Lower lobe of right lung (tissue), 2 donors: ENCODE measurements around the gene FOLR3. TPM values are rescaled to one million over a fixed set of nuclear protein-coding genes. Genes with fewer than 3 reads are reported as not detected.

ENCODE experiments used
- ATAC-seq, 2 donors: fragments of 200-7000 bp; cut with Tn5 transposase; one replicate each; pipeline ENCODE4 v1.9.1; 2020 to 2022; ENCODE audit warnings: mild to moderate bottlenecking in 2 of 2, moderate library complexity in 2 of 2
- DNase-seq: peaks from one replicate; pipeline ENCODE4 v3.0.0-alpha.2; 2020
- H3K27ac ChIP-seq: fragments of 200-600 bp; one replicate; pipeline ENCODE4 v1.8.0; 2022
- H3K27me3 ChIP-seq: fragments of 200-600 bp; one replicate; pipeline ENCODE4 v1.8.0; 2022; ENCODE audit warnings: low read depth
- H3K36me3 ChIP-seq: fragments of 200-600 bp; one replicate; pipeline ENCODE4 v1.8.0; 2022; ENCODE audit warnings: mild to moderate bottlenecking
- H3K4me1 ChIP-seq: fragments of 200-600 bp; one replicate; pipeline ENCODE4 v1.8.0; 2022
- H3K4me3 ChIP-seq: fragments of 200-600 bp; one replicate; pipeline ENCODE4 v1.8.0; 2022; ENCODE audit warnings: mild to moderate bottlenecking
- H3K9me3 ChIP-seq: fragments of 200-600 bp; one replicate; pipeline ENCODE4 v1.8.0; 2022
- CTCF ChIP-seq: fragments of 200-600 bp; IDR thresholded peaks from one replicate; pipeline ENCODE4 v1.8.0; 2022; ENCODE audit warnings: antibody characterized with exemption, mild to moderate bottlenecking
- intact Hi-C: fragments of 100-400 bp; cut with DNase I; formaldehyde crosslinking; loops from one replicate; pipeline ENCODE4 v1.11.0; 2022
- total RNA-seq: library from RNA; stranded (reverse); fragmentation: NEBNext Ultra II Directional; extraction: Animal tissue kit (Norgen Biotek cat#: 25700); gene quantifications from one replicate; pipeline ENCODE4 v1.2.1, GENCODE V29; 2021
- donor health status: DM: no; HTN: yes; CAD: no; lungs with severe emphysema.

Gene FOLR3
- total RNA-seq, 1 donor from 2014 or later = 53.1 TPM

DNA sequence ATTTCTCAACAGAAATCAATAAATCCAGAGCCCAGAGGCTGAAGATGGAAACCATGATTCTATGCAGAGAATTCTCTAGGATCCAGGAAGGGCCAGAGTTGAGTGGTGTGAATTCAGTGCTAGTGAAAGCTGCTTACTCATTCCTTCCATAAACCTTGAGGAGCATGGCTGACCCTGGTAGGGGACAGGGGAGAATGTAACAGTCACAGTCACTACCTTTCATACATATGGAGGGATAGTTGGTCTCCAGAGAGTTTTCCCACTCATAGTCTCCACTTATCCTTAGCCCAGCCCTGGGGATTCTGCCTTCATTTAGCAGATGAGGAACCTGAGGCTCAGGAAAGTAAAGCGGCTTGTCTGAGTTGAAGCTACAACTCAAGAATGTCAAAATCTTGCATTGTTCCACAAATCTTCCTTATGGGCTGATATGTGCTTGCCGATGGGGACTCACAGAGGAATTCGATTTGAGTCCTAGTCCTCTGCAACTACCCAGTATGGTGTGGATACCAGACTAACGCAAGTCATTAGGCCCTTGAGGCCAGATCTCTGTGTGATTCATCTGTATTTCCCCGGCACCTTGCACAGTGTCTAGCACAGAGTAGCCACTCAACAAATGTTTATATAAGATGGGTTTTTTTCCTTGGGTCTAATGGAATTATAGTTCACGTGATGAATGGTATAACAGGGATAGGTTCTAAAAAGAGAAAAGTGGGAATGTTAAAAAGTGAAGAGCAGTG is 19.3 kb upstream of the FOLR3 start:
- H3K4me1 ChIP-seq = peaks cover 11% of the 10 kb centered on the region
- no peaks in the 10 kb centered on the region for H3K36me3 ChIP-seq
- no peaks in the 10 kb centered on the region for H3K9me3 ChIP-seq
- H3K27ac ChIP-seq = no peak overlapping the region
- intact Hi-C loops = no loop called here
- TF ChIP-seq CTCF = no peak
- DNase-seq (no peak), ATAC-seq (no peak)
- H3K27me3 ChIP-seq = no peaks in the 10 kb centered on the region
- no peak overlapping the region for H3K4me3 ChIP-seq

DNA sequence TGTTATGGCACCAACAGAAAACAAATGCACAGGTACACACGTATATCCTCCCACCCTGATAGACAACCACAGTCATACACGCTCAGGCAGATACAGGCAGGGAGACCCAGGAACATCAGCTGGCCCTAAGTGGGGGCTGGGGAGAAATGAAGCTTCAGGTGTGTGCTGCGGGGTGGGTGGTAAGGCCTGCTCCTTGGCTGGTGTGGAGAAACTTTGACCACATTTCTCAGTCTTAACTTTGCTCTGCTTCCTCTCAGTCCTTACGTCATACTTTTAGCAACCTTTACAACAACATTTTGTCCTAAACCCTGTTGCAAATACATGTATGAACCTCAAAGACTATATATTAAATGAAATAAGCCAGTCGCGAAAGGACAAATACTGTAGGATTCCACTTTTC is 16.3 kb upstream of the FOLR3 start:
- no peaks in the 10 kb centered on the region for H3K27me3 ChIP-seq
- H3K36me3 ChIP-seq = no peaks in the 10 kb centered on the region
- ATAC-seq (peak; percentile 33 to 40), DNase-seq (no peak)
- TF ChIP-seq CTCF = no peak
- no peak overlapping the region for H3K27ac ChIP-seq
- H3K4me3 ChIP-seq = no peak overlapping the region
- intact Hi-C loops = no loop called here
- no peaks in the 10 kb centered on the region for H3K9me3 ChIP-seq
- no peaks in the 10 kb centered on the region for H3K4me1 ChIP-seq

DNA sequence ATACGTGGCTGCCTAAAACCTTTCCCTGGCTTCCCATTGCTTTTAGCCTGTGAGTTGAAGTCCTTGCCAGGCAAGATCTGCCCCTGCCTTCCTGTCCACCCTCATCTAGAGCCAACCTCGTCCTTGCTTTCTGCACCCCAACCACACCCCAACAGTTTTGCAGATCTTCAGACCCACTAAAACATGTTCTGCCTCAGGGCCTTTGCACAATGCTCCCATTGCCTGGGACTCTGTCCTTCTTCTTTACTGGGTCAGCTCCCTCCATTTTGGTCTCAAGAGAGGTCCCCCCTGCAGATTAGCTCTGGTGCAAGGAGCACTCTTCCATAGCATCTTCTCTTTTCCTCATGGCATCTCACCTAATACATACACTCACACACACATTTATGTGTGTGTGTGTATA is 14.6 kb upstream of the FOLR3 start:
- DNase-seq (no peak), ATAC-seq (no peak)
- H3K27ac ChIP-seq = no peak overlapping the region
- H3K4me1 ChIP-seq = no peaks in the 10 kb centered on the region
- intact Hi-C loops = no loop called here
- no peaks in the 10 kb centered on the region for H3K27me3 ChIP-seq
- no peak for TF ChIP-seq CTCF
- no peak overlapping the region for H3K4me3 ChIP-seq
- no peaks in the 10 kb centered on the region for H3K9me3 ChIP-seq
- no peaks in the 10 kb centered on the region for H3K36me3 ChIP-seq

GRCh38 chr11:72122607-72123006 is 12.9 kb upstream of the FOLR3 start:
- Histone ChIP-seq H3K4me3 (no peak overlapping the region), H3K36me3 (no peaks in the 10 kb centered on the region), H3K9me3 (no peaks in the 10 kb centered on the region), H3K27me3 (no peaks in the 10 kb centered on the region), H3K27ac (no peak overlapping the region), H3K4me1 (no peaks in the 10 kb centered on the region)
- no peak for TF ChIP-seq CTCF
- ATAC-seq (no peak), DNase-seq (no peak)
- intact Hi-C loops = no loop called here

DNA sequence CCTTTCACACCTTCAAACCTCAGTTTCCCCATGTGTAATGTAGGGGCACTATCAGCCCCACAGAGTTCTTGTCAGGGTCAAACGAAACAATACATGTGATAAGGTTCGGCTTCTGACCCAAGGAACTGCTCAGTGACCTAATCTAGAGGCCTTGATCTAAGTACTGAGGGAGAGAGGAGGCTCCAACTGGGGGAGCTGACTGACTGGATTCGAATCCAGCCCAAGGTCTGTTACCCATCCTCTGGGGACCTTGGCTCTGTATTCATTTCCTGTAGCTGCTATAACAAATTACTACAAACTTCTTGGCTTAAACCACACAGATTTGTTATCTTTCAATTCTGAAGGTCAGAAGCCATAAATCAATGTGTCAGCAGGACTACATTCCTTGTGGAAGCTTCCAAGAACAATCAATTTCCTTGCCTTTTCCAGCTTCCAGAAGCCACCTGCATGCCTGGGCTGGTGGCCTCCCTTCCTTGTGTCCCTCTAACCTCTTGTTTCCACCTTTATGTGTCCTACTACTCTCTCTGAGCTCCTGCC is 12.3 kb upstream of the FOLR3 start:
- Histone ChIP-seq H3K27me3 (no peaks in the 10 kb centered on the region), H3K4me1 (no peaks in the 10 kb centered on the region), H3K36me3 (no peaks in the 10 kb centered on the region), H3K27ac (no peak overlapping the region), H3K9me3 (no peaks in the 10 kb centered on the region), H3K4me3 (no peak overlapping the region)
- DNase-seq (no peak), ATAC-seq (no peak)
- intact Hi-C loops = no loop called here
- no peak for TF ChIP-seq CTCF
